ENCODE data around the gene H2BW1.
"Not testable (repeated sequence)": the region's sequence is repeated elsewhere in the genome, so short reads cannot be mapped to it uniquely, and the experiment has no call there.

H2BW1 gene

DNA sequence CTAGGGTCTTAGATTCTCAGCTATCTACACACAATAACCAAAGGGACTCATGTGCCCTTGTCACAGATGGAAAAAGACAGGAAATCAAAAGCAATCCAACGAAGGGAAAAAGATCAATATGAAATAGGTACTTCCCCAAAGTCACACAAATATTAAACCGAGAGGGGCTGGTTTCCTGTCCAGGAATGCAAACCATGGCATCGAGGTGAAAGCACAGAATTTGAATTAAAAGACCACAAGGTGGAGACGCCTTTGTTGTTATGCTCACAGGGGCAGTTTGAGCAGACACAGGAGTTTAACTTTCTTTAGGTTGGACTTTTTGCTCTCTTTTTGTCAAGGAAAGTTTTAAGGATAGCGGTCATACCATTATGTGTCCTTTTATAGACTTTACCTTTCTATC is 14.3 kb downstream of the H2BW1 start:
- no peak for FAIRE-seq
- no peak for TF ChIP-seq POLR2A (IDR thresholded peaks at IDR 0.05; ENCODE audit: low read depth, low read length)
- TF ChIP-seq POU2F2 (IDR thresholded peaks at IDR 0.05; ENCODE audit: low read depth, low read length): no peak
- no peak for TF ChIP-seq PAX5 (IDR thresholded peaks at IDR 0.05; ENCODE audit: insufficient read depth, low read length, severe bottlenecking)
- TF ChIP-seq TAF1 (IDR thresholded peaks at IDR 0.05; ENCODE audit: low read depth, low read length): no peak
- no peak for TF ChIP-seq POLR2AphosphoS5 (IDR thresholded peaks at IDR 0.05; ENCODE audit: low read depth, low read length)
- no peak for TF ChIP-seq SPI1 (IDR thresholded peaks at IDR 0.05; ENCODE audit: low read depth, low read length)
- no peak for DNase-seq (ENCODE audit: insufficient read length, low spot score)

- FAIRE-seq; DNase-seq (ENCODE audit: insufficient read length, low spot score): not testable (repeated sequence)
These were observed 30.0 kb downstream of the H2BW1 start for GRCh38 chrX:103983508-103983907.

GRCh38 chrX:103962411-103963278 is 50.9 kb downstream of the H2BW1 start, which contains the start of gene TMSB15B:
TMSB15B (plus strand) TSS chrX:103962627.
- peak; percentile 79 for FAIRE-seq

More at GRCh38 chrX:103962411-103963278, 50.9 kb downstream of the H2BW1 start, which contains the start of gene TMSB15B:
- not testable (repeated sequence) for DNase-seq (ENCODE audit: insufficient read length, low spot score)
